Stimulated activated CD4-positive, alpha-beta T cell treated with anti-CD3 and anti-CD28 coated beads, Interleukin-2, amount 100 ng/mL, for 4 hours (primary cell): ENCODE measurements around the gene TSPY10.
"Not testable (repeated sequence)": the region's sequence is repeated elsewhere in the genome, so short reads cannot be mapped to it uniquely, and the experiment has no call there.

Source experiments
- DNase-seq: peaks from one replicate; pipeline ENCODE4 v3.0.0-alpha.2; 2020; ENCODE audit warnings: low read depth

TSPY10 gene

DNA sequence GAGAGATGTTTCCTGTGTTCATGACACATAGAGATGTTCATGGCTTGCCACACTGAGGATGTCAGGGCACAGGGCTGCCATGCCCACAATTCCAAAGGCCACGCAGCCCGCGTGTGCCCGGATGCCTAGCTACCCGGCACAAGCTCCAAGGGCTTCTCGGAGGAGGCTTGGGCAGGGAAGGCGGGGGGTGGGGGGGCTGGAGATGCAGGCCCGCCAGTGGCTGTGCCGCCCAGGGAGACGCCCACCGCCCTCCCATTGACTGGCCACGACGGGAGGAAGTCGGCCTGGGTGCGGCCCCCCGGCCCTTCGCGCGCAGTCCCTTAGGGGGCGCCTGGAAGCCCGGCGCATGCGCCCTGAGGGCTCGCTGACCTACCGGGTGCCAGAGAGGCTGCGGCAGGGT, at the start of gene TSPY10:
Gene TSPY10, plus strand, starts transcription at position 301 of the 400 bp plus-strand sequence. Its CDS starts 46 bp downstream, at position 347.
- not testable (repeated sequence) for DNase-seq

- not testable (repeated sequence) for DNase-seq
These were observed 40.7 kb upstream of the TSPY10 start, which contains the start of gene TSPY9 for GRCh38 chrY:9486967-9487366. TSS of gene TSPY9 (plus strand) at chrY:9487267. CDS start at chrY:9487313, 46 bp downstream.

- not testable (repeated sequence) for DNase-seq
These were observed 23.3 kb upstream of the TSPY10 start for GRCh38 chrY:9504396-9504795.

DNA sequence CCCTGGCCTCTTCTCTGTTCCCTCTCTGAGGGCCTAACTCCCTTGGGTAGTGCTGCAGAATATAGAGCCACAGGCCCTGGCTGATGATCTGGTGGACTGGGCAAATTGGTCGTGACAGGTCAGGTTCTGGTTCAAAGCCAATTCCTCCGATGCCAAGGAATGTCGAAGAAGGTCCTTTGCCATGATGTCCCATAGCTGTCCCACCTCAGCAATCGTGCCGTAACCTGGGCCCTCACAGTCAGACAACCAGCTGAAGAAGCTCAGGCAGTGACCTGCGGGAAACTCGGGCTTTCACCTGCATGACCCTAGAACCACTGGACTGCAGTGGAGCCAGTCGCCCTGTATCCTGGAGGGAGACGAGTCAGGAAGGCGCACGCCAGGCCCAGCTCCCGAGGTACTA, 11.4 kb upstream of the TSPY10 start:
- not testable (repeated sequence) for DNase-seq
